IMR-90 (cell line): ENCODE results near the gene DNAJC4. TPM values are rescaled to one million over a fixed set of nuclear protein-coding genes. Genes with fewer than 3 reads are reported as not detected.

Experiments used
- ATAC-seq: fragments of 200-7000 bp; cut with Tn5 transposase; 2 replicates; pipeline ENCODE4 v1.9.1; 2020; ENCODE audit warnings: low read depth, mild to moderate bottlenecking, moderate library complexity
- BruUV-seq: library from RNA; stranded (reverse); fragments of 400-500 nt; replicated peaks from 2 replicates; lab custom pipeline; 2021; lab: Mats Ljungman, UMichigan
- CTCF ChIA-PET: fragments of 300-600 bp; formaldehyde crosslinking; extraction: SDS; loops from one replicate; lab custom pipeline; 2021; ENCODE audit warnings: antibody characterized with exemption; lab: Yijun Ruan, JAX
- POLR2A ChIA-PET: fragments of 300-600 bp; sonication (Branson Sonifier 250); formaldehyde crosslinking; loops from one replicate; lab custom pipeline; 2022; ENCODE audit warnings: antibody characterized with exemption; ENCODE audit not compliant: unreplicated experiment; lab: Charles Lee
- DNase-seq: peaks from one replicate; pipeline ENCODE4 v3.0.0; 2013
- H2AFZ ChIP-seq: replicated peaks from 2 replicates; pipeline ENCODE3; 2013; ENCODE audit warnings: low read length, mild to moderate bottlenecking; ENCODE audit not compliant: poor library complexity
- H2AK5ac ChIP-seq: 2 replicates; pipeline ENCODE4 v1.6.1; 2013; ENCODE audit warnings: low read depth, low read length, inconsistent platforms
- H2AK9ac ChIP-seq: replicated peaks from 2 replicates; pipeline ENCODE3; 2013; ENCODE audit warnings: mild to moderate bottlenecking, low read depth, low read length, moderate library complexity; ENCODE audit not compliant: poor library complexity
- H2BK120ac ChIP-seq: 2 replicates; pipeline ENCODE4 v1.6.1; 2013; ENCODE audit warnings: low read depth, low read length, inconsistent platforms
- H2BK15ac ChIP-seq: 3 replicates; pipeline ENCODE4 v1.6.1; 2013; ENCODE audit warnings: low read depth, low read length, inconsistent platforms
- H2BK20ac ChIP-seq: 2 replicates; pipeline ENCODE4 v1.6.1; 2013; ENCODE audit warnings: low read depth, mild to moderate bottlenecking, inconsistent platforms, low read length, moderate library complexity
- H2BK5ac ChIP-seq: 2 replicates; pipeline ENCODE4 v1.6.1; 2013; ENCODE audit warnings: mild to moderate bottlenecking, low read depth, low read length, inconsistent platforms; ENCODE audit not compliant: poor library complexity, severe bottlenecking
- H3K14ac ChIP-seq: replicated peaks from 2 replicates; pipeline ENCODE4 v1.6.1; 2013; ENCODE audit warnings: low read depth, low read length, inconsistent platforms
- H3K18ac ChIP-seq: 2 replicates; pipeline ENCODE4 v1.6.1; 2013; ENCODE audit warnings: low read depth, low read length, control low read depth
- H3K23ac ChIP-seq: 2 replicates; pipeline ENCODE4 v1.6.1; 2013; ENCODE audit warnings: low read depth, low read length, inconsistent platforms
- H3K27ac ChIP-seq: 2 replicates; pipeline ENCODE4 v1.5.1; 2013; ENCODE audit warnings: mild to moderate bottlenecking, control low read depth, low read length; ENCODE audit not compliant: insufficient read depth
- H3K27me3 ChIP-seq: 2 replicates; pipeline ENCODE4 v1.6.1; 2013; ENCODE audit warnings: low read length; ENCODE audit not compliant: control insufficient read depth, insufficient read depth
- H3K36me3 ChIP-seq: 2 replicates; pipeline ENCODE4 v1.6.1; 2013; ENCODE audit warnings: low read length, mixed read lengths; ENCODE audit not compliant: control insufficient read depth, insufficient read depth
- H3K4ac ChIP-seq: 2 replicates; pipeline ENCODE4 v1.6.1; 2013; ENCODE audit warnings: low read depth, low read length, inconsistent platforms
- H3K4me1 ChIP-seq: 2 replicates; pipeline ENCODE4 v1.6.1; 2013; ENCODE audit warnings: low read length, mixed read lengths; ENCODE audit not compliant: control insufficient read depth, insufficient read depth
- H3K4me2 ChIP-seq: 2 replicates; pipeline ENCODE4 v1.6.1; 2013; ENCODE audit warnings: low read depth, mild to moderate bottlenecking, control low read depth, low read length, moderate library complexity
- H3K4me3 ChIP-seq: 2 replicates; pipeline ENCODE4 v1.5.1; 2013; ENCODE audit warnings: low read depth, mild to moderate bottlenecking, control low read depth, low read length, moderate library complexity; ENCODE audit not compliant: insufficient read depth
- H3K56ac ChIP-seq: 2 replicates; pipeline ENCODE4 v1.6.1; 2013; ENCODE audit warnings: low read length, inconsistent platforms; ENCODE audit not compliant: insufficient read depth; ENCODE audit errors: extremely low read depth
- H3K79me1 ChIP-seq, 2 experiments: 2 replicates each; pipeline ENCODE4 v1.6.1; 2013; ENCODE audit warnings: low read length in 2 of 2, inconsistent platforms in 1 of 2, low read depth in 1 of 2
- H3K9ac ChIP-seq: 2 replicates; pipeline ENCODE4 v1.6.1; 2013; ENCODE audit warnings: low read depth, low read length, control low read depth
- H3K9me1 ChIP-seq: 2 replicates; pipeline ENCODE4 v1.6.1; 2013; ENCODE audit warnings: low read length, inconsistent platforms; ENCODE audit not compliant: insufficient read depth
- H3K9me3 ChIP-seq: 2 replicates; pipeline ENCODE4 v1.6.1; 2013; ENCODE audit warnings: low read length; ENCODE audit not compliant: control insufficient read depth, insufficient read depth
- H4K20me1 ChIP-seq: 2 replicates; pipeline ENCODE4 v1.6.1; 2013; ENCODE audit warnings: low read length, inconsistent platforms; ENCODE audit not compliant: insufficient read depth
- H4K5ac ChIP-seq: 2 replicates; pipeline ENCODE4 v1.6.1; 2013; ENCODE audit warnings: mild to moderate bottlenecking, low read depth, low read length, control low read depth
- H4K8ac ChIP-seq, 2 experiments: 2 replicates each; pipeline ENCODE4 v1.6.1; 2013; ENCODE audit warnings: low read depth in 2 of 2, low read length in 2 of 2, control low read depth in 1 of 2, inconsistent platforms in 1 of 2
- H4K91ac ChIP-seq: 2 replicates; pipeline ENCODE4 v1.6.1; 2013; ENCODE audit warnings: low read depth, low read length, inconsistent platforms; ENCODE audit not compliant: insufficient read depth
- MAZ ChIP-seq: IDR thresholded peaks from 2 replicates; pipeline ENCODE4 v1.6.1; 2012; ENCODE audit warnings: low read depth, mild to moderate bottlenecking, low read length, improper control_type of control experiment, moderate library complexity, borderline replicate concordance
- POLR2A ChIP-seq: IDR thresholded peaks from 2 replicates; pipeline ENCODE4 v1.6.1; 2012; ENCODE audit warnings: mild to moderate bottlenecking, low read depth, low read length
- RAD21 ChIP-seq: IDR thresholded peaks from 2 replicates; pipeline ENCODE4 v1.6.1; 2012; ENCODE audit warnings: low read length, improper control_type of control experiment
- WGBS, 2 experiments: methylation state at CpG; one replicate each; pipeline versions ENCODE4 v1.1.5 to v1.1.7; 2013; ENCODE audit warnings: missing lambda C conversion rate in 2 of 2; ENCODE audit not compliant: insufficient read length in 1 of 2; ENCODE audit errors: extremely low coverage in 2 of 2; 5-methylcytosine and 5-hydroxymethylcytosine counted together
- dilution Hi-C: fragments of 300-500 bp; cut with HindIII; formaldehyde crosslinking; loops from one replicate; pipeline ENCODE4 v1.14.3; 2018; ENCODE audit warnings: low sequenced_read_pairs; ENCODE audit not compliant: unreplicated experiment
- in situ Hi-C: fragments of 300-500 bp; cut with MboI; formaldehyde crosslinking; loops from 3 replicates; pipeline ENCODE4 v1.14.3; 2019; ENCODE audit warnings: low sequenced_read_pairs, inconsistent platforms, mixed read lengths
- intact Hi-C: fragments of 100-400 bp; cut with micrococcal nuclease; formaldehyde crosslinking; loops from 2 replicates; pipeline ENCODE4 v1.10.0; 2022
- polyA plus RNA-seq, 3 experiments: library from polyadenylated mRNA; depleted of rRNA; stranded (reverse); fragments of >200 nt; gene quantifications; 2 replicates each; pipeline ENCODE4 v1.2.3, GENCODE V29; 2012; ENCODE audit warnings: low replicate concordance in 1 of 3
- total RNA-seq: library from RNA; depleted of rRNA; stranded (reverse); fragments of >200 nt; gene quantifications from 2 replicates; pipeline ENCODE4 v1.2.3, GENCODE V29; 2012
- TF ChIP-seq, protein P1 (sequence below): fragments of 150-350 bp; IDR thresholded peaks from 2 replicates; pipeline ENCODE4 v1.6.1; 2017; ENCODE audit warnings: mild to moderate bottlenecking, antibody characterized with exemption, low read length, low read depth

Gene DNAJC4
- total and polyA plus RNA-seq, 2 of the 4 experiments (the other 2 are of a cell fraction): 2.2 to 22.8 TPM

DNA sequence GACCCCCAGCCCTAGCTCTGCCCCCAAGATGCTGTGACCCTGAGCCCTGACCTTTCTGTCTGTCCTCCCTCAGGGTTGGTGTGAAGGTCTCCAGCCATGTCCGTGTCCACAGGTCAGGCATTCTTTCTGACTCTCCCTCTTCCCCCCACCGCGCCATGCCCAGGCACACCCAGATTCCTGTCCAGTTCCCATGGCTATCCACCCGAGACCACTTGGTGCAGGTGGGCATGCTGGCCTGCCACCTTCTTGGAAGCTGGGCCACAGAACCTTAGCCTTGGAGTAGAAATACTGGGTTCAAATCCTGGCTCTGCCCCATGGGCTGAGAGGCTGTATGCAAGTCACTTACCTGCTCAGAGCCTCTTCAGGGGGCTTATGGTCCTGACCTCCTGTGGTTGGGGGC, 18.7 kb downstream of the DNAJC4 start:
- Histone ChIP-seq H2BK120ac (no peak overlapping the region), H3K9me3 (no peaks in the 10 kb centered on the region), H2AFZ (no peak overlapping the region), H4K5ac (no peak overlapping the region), H3K4ac (no peak overlapping the region; the same call in 1 of the 2 replicates), H3K79me1 (peaks cover 8 to 36% of the 10 kb centered on the region in 2 experiments), H4K20me1 (peaks cover 21% of the 10 kb centered on the region), H3K4me3 (no peak overlapping the region), H2BK20ac (no peak overlapping the region), H3K27me3 (no peaks in the 10 kb centered on the region), H3K4me2 (no peak overlapping the region), H4K8ac (no peak overlapping the region), H3K36me3 (peaks cover 3% of the 10 kb centered on the region; the same call in 1 of the 2 replicates), H3K18ac (no peak overlapping the region), H3K23ac (no peak overlapping the region), H2BK5ac (no peak overlapping the region), H2AK5ac (no peak overlapping the region), H3K4me1 (peaks cover 13% of the 10 kb centered on the region), H2AK9ac (no peak overlapping the region), H2BK15ac (no peak overlapping the region), H3K9ac (no peak overlapping the region), H3K9me1 (no peaks in the 10 kb centered on the region), H3K14ac (no peak overlapping the region), H4K91ac (peak overlapping the region; percentile 41; the same call in 1 of the 2 replicates), H3K56ac (no peak overlapping the region), H3K27ac (no peak overlapping the region)
- in situ Hi-C loops: no loop called here
- ATAC-seq: no peak
- TF ChIP-seq POLR2A (no peak), RAD21 (no peak), MAZ (no peak)
- TF ChIP-seq, protein P1, sequence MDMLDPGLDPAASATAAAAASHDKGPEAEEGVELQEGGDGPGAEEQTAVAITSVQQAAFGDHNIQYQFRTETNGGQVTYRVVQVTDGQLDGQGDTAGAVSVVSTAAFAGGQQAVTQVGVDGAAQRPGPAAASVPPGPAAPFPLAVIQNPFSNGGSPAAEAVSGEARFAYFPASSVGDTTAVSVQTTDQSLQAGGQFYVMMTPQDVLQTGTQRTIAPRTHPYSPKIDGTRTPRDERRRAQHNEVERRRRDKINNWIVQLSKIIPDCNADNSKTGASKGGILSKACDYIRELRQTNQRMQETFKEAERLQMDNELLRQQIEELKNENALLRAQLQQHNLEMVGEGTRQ: no peak
- ChIA-PET POLR2A (interaction anchor here (0.9 kb wide), 1 partner anchor 19 kb away, joined by 3 read pairs; no protein-coding TSS in a partner anchor), CTCF (no interaction called here)
- intact Hi-C loops: no loop called here
- BruUV-seq: no TSS peak
- DNase-seq: no peak
- dilution Hi-C loops: no loop called here
- WGBS, 2 experiments: 100% methylated on average over 2 of the region's 4 CpGs; no CpG with 5 or more reads in 1 of the 2 experiments
